Sigmoid colon (tissue), 4 donors: ENCODE measurements around the gene TRDMT1.

Experiments used
- CTCF ChIP-seq, 4 experiments: fragments of 450-650 bp in 3 of 4; fragments of 200-600 bp in 1 of 4; IDR thresholded peaks; one replicate each; pipeline ENCODE4 v1.5.1; 2016 to 2019; ENCODE audit warnings: antibody characterized with exemption in 4 of 4, mild to moderate bottlenecking in 3 of 4, moderate library complexity in 2 of 4
- POLR2A ChIP-seq, 2 donors: fragments of 450-650 bp; IDR thresholded peaks; one replicate each; pipeline ENCODE4 v1.6.1; 2016; ENCODE audit warnings: antibody characterized with exemption in 2 of 2, mild to moderate bottlenecking in 2 of 2, moderate library complexity in 2 of 2
- POLR2AphosphoS5 ChIP-seq, 4 donors: sonication (generic); formaldehyde crosslinking; IDR thresholded peaks; one replicate each; pipeline ENCODE4 v1.6.1; 2017; ENCODE audit warnings: antibody characterized with exemption in 4 of 4

GRCh38 chr10:17181751-17182150 is 19.7 kb downstream of the TRDMT1 start:
- TF ChIP-seq POLR2A (IDR thresholded peaks at IDR 0.05), result no peak
- no peak for TF ChIP-seq CTCF (IDR thresholded peaks at IDR 0.05)
- TF ChIP-seq POLR2AphosphoS5 (IDR thresholded peaks at IDR 0.05), result no peak
